ENCODE results near the gene RNF217. TPM values are rescaled to one million over a fixed set of nuclear protein-coding genes. Genes with fewer than 3 reads are reported as not detected.

RNF217 gene
- total and polyA plus RNA-seq, 4 donors = 8.1 to 23.9 (median 16.5) TPM

GRCh38 chr6:124941259-124941658, 21.0 kb upstream of the RNF217 start:
- DNase-seq (ENCODE audit: low read depth in 4 of 6, low spot score in 6 of 6) = no peak
- H3K27ac ChIP-seq (ENCODE audit: low read depth, low read length) = no peak overlapping the region

DNA sequence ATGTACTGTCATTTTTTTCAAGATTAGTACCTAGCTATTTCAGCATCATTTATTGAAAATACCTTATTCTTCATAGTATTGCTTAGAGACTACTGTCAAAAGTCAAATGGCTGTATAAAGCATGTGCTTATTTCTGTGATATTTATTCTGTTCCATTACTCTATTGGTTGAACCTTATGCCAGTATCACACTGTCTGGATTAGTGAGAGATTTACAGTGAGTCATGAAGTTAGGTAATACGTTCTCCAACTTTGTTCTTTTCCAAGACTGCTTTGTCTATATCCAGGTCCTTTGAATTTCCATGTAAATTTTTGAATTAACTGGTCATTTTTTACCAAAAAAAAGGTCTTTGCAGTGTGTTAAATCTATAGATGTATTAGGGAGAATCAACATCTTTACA, 18.6 kb upstream of the RNF217 start:
- DNase-seq (ENCODE audit: low read depth in 4 of 6, low spot score in 6 of 6) = no peak
- no peaks in the 10 kb centered on the region for H3K27me3 ChIP-seq (ENCODE audit: control insufficient read depth, insufficient read depth, low read length)
- no CpG with 5 or more reads among the region's 1 CpG for WGBS (ENCODE audit: insufficient coverage)

More at GRCh38 chr6:124941259-124941658, 21.0 kb upstream of the RNF217 start:
- no peaks in the 10 kb centered on the region for H3K9me3 ChIP-seq (ENCODE audit: control insufficient read depth, insufficient read depth, low read length)
- no peak overlapping the region for H3K4me3 ChIP-seq (ENCODE audit: low read depth, low read length)
- no peaks in the 10 kb centered on the region for H3K27me3 ChIP-seq (ENCODE audit: control insufficient read depth, insufficient read depth, low read length)
- H3K4me1 ChIP-seq (ENCODE audit: control insufficient read depth, insufficient read depth, low read length) = no peaks in the 10 kb centered on the region
- no peaks in the 10 kb centered on the region for H3K36me3 ChIP-seq (ENCODE audit: control insufficient read depth, insufficient read depth, low read length)

GRCh38 chr6:124947971-124948451, 14.2 kb upstream of the RNF217 start:
- Histone ChIP-seq H3K36me3 (ENCODE audit: control insufficient read depth, insufficient read depth, low read length) (no peaks in the 10 kb centered on the region), H3K4me3 (ENCODE audit: low read depth, low read length) (no peak overlapping the region), H3K4me1 (ENCODE audit: control insufficient read depth, insufficient read depth, low read length) (no peaks in the 10 kb centered on the region), H3K9me3 (ENCODE audit: control insufficient read depth, insufficient read depth, low read length) (no peaks in the 10 kb centered on the region), H3K27me3 (ENCODE audit: control insufficient read depth, insufficient read depth, low read length) (no peaks in the 10 kb centered on the region), H3K27ac (ENCODE audit: low read depth, low read length) (no peak overlapping the region)
- DNase-seq (ENCODE audit: low read depth in 4 of 6, low spot score in 6 of 6) = no peak
- WGBS (ENCODE audit: insufficient coverage) = no CpG with 5 or more reads among the region's 2 CpGs

More for the DNA sequence above, 18.6 kb upstream of the RNF217 start:
- no peak overlapping the region for H3K27ac ChIP-seq (ENCODE audit: low read depth, low read length)
- H3K9me3 ChIP-seq (ENCODE audit: control insufficient read depth, insufficient read depth, low read length) = no peaks in the 10 kb centered on the region
- no peaks in the 10 kb centered on the region for H3K36me3 ChIP-seq (ENCODE audit: control insufficient read depth, insufficient read depth, low read length)
- no peaks in the 10 kb centered on the region for H3K4me1 ChIP-seq (ENCODE audit: control insufficient read depth, insufficient read depth, low read length)
- no peak overlapping the region for H3K4me3 ChIP-seq (ENCODE audit: low read depth, low read length)

- Histone ChIP-seq H3K27ac (ENCODE audit: low read depth, low read length) (no peak overlapping the region), H3K4me3 (ENCODE audit: low read depth, low read length) (no peak overlapping the region), H3K4me1 (ENCODE audit: control insufficient read depth, insufficient read depth, low read length) (no peaks in the 10 kb centered on the region), H3K27me3 (ENCODE audit: control insufficient read depth, insufficient read depth, low read length) (no peaks in the 10 kb centered on the region), H3K36me3 (ENCODE audit: control insufficient read depth, insufficient read depth, low read length) (no peaks in the 10 kb centered on the region), H3K9me3 (ENCODE audit: control insufficient read depth, insufficient read depth, low read length) (no peaks in the 10 kb centered on the region)
- 96% methylated on average over 2 of the region's 3 CpGs for WGBS (ENCODE audit: insufficient coverage)
- DNase-seq (ENCODE audit: low read depth in 4 of 6, low spot score in 6 of 6) = no peak
These were observed 12.5 kb upstream of the RNF217 start for GRCh38 chr6:124949706-124950105.

- H3K4me3 ChIP-seq (ENCODE audit: low read depth, low read length) = no peak overlapping the region
These were observed 8.4 kb upstream of the RNF217 start for GRCh38 chr6:124953808-124954207.

GRCh38 chr6:124955108-124955856, 7.0 kb upstream of the RNF217 start:
- H3K4me3 ChIP-seq (ENCODE audit: low read depth, low read length) = no peak overlapping the region
- DNase-seq (ENCODE audit: low read depth in 4 of 6, low spot score in 6 of 6) = no peak
- H3K4me1 ChIP-seq (ENCODE audit: control insufficient read depth, insufficient read depth, low read length) = no peaks in the 10 kb centered on the region
- H3K36me3 ChIP-seq (ENCODE audit: control insufficient read depth, insufficient read depth, low read length) = no peaks in the 10 kb centered on the region
- no peak overlapping the region for H3K27ac ChIP-seq (ENCODE audit: low read depth, low read length)
- H3K27me3 ChIP-seq (ENCODE audit: control insufficient read depth, insufficient read depth, low read length) = no peaks in the 10 kb centered on the region
- no peaks in the 10 kb centered on the region for H3K9me3 ChIP-seq (ENCODE audit: control insufficient read depth, insufficient read depth, low read length)
- 57% methylated on average over 7 of the region's 7 CpGs for WGBS (ENCODE audit: insufficient coverage)

More at GRCh38 chr6:124953808-124954207, 8.4 kb upstream of the RNF217 start:
- Histone ChIP-seq H3K27ac (ENCODE audit: low read depth, low read length) (no peak overlapping the region), H3K9me3 (ENCODE audit: control insufficient read depth, insufficient read depth, low read length) (no peaks in the 10 kb centered on the region), H3K27me3 (ENCODE audit: control insufficient read depth, insufficient read depth, low read length) (no peaks in the 10 kb centered on the region), H3K4me1 (ENCODE audit: control insufficient read depth, insufficient read depth, low read length) (no peaks in the 10 kb centered on the region), H3K36me3 (ENCODE audit: control insufficient read depth, insufficient read depth, low read length) (no peaks in the 10 kb centered on the region)
- no CpG with 5 or more reads among the region's 1 CpG for WGBS (ENCODE audit: insufficient coverage)
- DNase-seq (ENCODE audit: low read depth in 4 of 6, low spot score in 6 of 6) = no peak

DNA sequence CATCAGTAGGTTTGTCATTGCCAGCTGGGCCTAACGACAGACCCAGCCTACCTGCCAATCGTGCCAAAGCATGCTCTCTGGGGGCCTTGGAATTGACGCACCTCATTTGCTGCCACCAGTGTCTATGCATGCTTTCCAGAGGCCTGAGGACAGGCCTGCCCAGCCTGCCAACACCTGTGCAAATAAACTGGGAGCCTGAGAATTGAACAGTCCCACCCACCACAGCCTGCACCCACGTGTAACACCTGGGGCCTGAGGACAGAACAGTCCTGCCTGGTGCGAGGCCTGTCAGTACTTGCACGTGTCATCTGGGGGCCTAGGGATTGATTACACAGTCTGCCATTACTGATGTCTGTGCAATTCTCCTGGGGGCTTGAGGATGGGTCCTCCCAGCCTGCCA, 6.2 kb upstream of the RNF217 start:
- H3K27me3 ChIP-seq (ENCODE audit: control insufficient read depth, insufficient read depth, low read length) = no peaks in the 10 kb centered on the region
- H3K4me1 ChIP-seq (ENCODE audit: control insufficient read depth, insufficient read depth, low read length) = no peaks in the 10 kb centered on the region
- H3K27ac ChIP-seq (ENCODE audit: low read depth, low read length) = no peak overlapping the region
- no peaks in the 10 kb centered on the region for H3K9me3 ChIP-seq (ENCODE audit: control insufficient read depth, insufficient read depth, low read length)
- 95% methylated on average over 6 of the region's 6 CpGs for WGBS (ENCODE audit: insufficient coverage)
- no peaks in the 10 kb centered on the region for H3K36me3 ChIP-seq (ENCODE audit: control insufficient read depth, insufficient read depth, low read length)
- H3K4me3 ChIP-seq (ENCODE audit: low read depth, low read length) = no peak overlapping the region
- DNase-seq (ENCODE audit: low read depth in 4 of 6, low spot score in 6 of 6) = no peak

DNA sequence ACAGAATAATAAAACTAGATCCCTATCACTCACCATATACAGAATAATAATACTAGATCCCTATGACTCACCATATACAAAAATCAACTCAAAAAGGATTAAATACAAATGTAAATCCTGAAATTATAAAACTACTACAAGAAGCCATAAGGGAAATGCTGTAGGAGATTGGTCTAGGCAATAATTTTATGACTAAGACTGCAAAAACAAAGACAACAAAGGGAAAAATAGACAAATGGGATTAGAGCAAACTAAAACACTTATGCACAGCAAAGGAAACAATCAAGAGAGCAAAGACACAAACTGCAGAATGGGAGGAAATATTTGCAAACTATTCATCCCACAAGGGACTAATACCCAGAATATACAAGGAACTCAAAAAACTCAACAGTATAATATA, 4.1 kb upstream of the RNF217 start:
- peaks cover 3% of the 10 kb centered on the region for H3K4me1 ChIP-seq (ENCODE audit: control insufficient read depth, insufficient read depth, low read length)
- no peak overlapping the region for H3K4me3 ChIP-seq (ENCODE audit: low read depth, low read length)
- H3K9me3 ChIP-seq (ENCODE audit: control insufficient read depth, insufficient read depth, low read length) = no peaks in the 10 kb centered on the region
- no peaks in the 10 kb centered on the region for H3K36me3 ChIP-seq (ENCODE audit: control insufficient read depth, insufficient read depth, low read length)
- DNase-seq (ENCODE audit: low read depth in 4 of 6, low spot score in 6 of 6) = no peak
- no peaks in the 10 kb centered on the region for H3K27me3 ChIP-seq (ENCODE audit: control insufficient read depth, insufficient read depth, low read length)
- no peak overlapping the region for H3K27ac ChIP-seq (ENCODE audit: low read depth, low read length)

GRCh38 chr6:124958759-124959354, 3.4 kb upstream of the RNF217 start:
- H3K36me3 ChIP-seq (ENCODE audit: control insufficient read depth, insufficient read depth, low read length) = no peaks in the 10 kb centered on the region
- no peak overlapping the region for H3K4me3 ChIP-seq (ENCODE audit: low read depth, low read length)
- no peak for DNase-seq (ENCODE audit: low read depth in 4 of 6, low spot score in 6 of 6)
- H3K27me3 ChIP-seq (ENCODE audit: control insufficient read depth, insufficient read depth, low read length) = no peaks in the 10 kb centered on the region
- H3K27ac ChIP-seq (ENCODE audit: low read depth, low read length) = no peak overlapping the region
- H3K4me1 ChIP-seq (ENCODE audit: control insufficient read depth, insufficient read depth, low read length) = peaks cover 6% of the 10 kb centered on the region
- no CpG with 5 or more reads among the region's 1 CpG for WGBS (ENCODE audit: insufficient coverage)
- no peaks in the 10 kb centered on the region for H3K9me3 ChIP-seq (ENCODE audit: control insufficient read depth, insufficient read depth, low read length)

Data from spinal cord (tissue), 10 donors.